ENCODE measurements around the gene SLC27A3.

SLC27A3 gene

GRCh38 chr1:153783233-153784190 lies 8.3 kb downstream of the SLC27A3 start:
- peak; percentile 83 for DNase-seq

DNA sequence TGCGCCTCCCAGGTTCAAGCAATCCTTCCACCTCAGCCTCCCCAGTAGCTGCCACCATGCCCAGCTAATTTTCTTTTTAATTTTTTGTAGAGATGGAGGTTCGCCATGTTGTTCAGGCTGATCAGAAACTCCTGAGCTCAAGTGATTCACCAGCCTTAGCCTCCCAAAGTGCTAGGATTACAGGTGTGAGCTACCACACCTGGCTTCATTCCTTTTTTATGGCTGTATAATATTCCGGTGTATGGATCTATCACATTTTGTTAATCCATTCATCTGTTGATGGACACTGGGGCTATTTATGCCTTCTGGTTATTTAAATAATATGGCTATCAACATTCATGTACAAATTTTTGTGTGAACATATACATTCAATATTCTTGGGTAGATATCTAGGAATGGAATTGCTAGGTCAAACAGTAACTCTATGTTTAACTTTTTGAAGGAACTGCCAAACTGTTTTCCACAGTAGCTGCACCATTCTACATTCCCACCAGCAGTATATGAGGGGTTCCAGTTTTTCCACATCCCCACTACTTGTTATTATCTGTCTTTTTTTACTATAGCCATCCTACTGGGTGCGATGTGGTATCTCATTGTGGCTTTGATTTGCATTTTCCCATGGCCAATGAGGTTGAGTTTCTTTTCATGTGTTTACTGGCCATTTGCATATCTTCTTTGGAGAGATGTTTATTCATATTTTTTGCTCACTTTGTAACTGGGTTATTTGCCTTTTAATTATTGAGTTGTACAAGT lies 11.0 kb downstream of the SLC27A3 start:
- DNase-seq, result no peak

DNA sequence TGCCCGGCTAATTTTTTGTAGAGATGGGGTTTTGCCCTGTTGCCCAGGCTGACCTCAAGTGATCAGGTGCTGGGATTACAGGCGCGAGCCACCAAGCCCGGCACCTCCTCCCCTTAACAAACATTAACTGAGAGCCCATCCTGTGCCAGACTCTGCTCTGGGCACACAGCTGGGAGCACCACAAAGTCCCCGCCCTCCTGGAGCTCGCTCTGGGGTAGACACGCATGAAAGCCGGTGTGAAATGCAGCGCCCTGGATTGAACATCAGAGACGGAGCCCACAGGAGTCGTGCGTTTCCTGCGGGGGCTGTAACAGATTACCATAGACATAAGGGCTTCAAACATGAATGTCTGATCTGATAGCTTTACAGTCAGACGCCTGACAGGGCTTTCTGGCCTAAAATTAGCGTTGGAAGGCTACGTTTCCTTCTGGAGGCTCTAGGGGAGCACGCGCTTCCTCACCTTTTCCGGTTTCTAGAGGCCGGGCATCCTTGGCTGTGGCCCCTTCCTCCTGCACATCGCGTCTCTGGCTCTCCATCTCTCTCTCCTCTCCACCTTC lies 14.3 kb downstream of the SLC27A3 start:
- DNase-seq, result no peak

GRCh38 chr1:153790313-153790965 lies 15.2 kb downstream of the SLC27A3 start:
- no peak for DNase-seq

GRCh38 chr1:153790966-153791647 lies 15.9 kb downstream of the SLC27A3 start:
- peak; percentile 76 for DNase-seq

- no peak for DNase-seq
Measured at GRCh38 chr1:153791648-153792253, 16.5 kb downstream of the SLC27A3 start.

DNA sequence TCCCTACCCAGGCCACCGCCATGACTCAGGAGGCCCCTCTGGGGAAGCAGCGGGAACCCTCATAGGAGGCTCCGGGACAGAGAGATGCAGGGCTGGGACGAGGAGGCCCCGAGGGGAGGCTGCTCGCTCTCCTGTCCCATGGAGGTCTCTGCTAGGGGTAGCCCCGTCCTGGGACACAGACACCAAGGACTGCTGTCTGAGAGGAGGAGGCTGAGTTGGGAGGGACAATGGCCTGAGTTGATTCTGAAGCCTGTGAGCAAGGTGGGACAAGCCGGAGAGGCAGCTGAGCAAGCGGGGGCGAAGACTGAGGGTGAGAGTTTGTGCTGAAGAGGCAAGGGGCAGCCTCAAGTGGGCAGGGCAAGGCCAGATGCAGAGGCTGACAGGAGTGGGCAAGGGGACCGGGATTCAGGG lies 17.4 kb downstream of the SLC27A3 start:
- no peak for DNase-seq

DNA sequence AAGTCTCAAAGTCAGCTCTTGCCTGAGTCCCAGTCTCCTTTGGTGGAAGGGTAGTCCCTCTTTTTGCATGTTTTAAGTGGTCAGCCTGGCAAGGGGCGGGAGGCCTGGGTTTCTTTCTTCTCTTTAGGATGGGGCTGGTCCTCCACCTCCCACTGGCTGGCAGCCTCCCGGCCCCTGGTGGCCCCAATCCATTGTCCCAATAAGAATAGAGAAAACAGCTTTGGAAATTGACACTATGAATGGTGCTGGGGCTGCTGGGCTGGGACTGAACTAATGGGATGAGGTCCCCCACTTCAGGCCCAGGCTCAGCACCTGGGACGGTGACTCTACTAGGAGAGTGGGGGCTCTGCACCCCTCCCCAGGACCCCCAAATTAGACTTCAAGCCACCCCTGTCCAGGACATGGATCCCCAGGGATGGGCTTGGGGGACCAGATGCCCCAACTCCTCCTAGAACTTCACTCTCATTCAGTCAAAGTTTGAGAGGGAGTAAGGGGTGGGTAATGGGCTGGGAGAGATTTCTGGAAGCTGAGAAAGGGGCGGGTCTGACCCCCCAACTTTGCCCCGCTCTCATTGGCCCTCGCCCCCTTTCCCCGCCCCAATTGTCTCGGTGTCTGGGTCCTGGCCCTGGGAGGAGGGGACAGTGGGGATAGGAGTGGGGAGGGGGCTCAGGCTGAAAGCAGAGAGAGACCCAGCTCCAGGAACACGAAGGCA lies 18.2 kb downstream of the SLC27A3 start:
- no peak for DNase-seq

GRCh38 chr1:153793973-153794615 lies 18.9 kb downstream of the SLC27A3 start:
- DNase-seq, result no peak

GRCh38 chr1:153794624-153795329 lies 19.6 kb downstream of the SLC27A3 start:
- no peak for DNase-seq

GRCh38 chr1:153795330-153795837 lies 20.2 kb downstream of the SLC27A3 start:
- no peak for DNase-seq

- DNase-seq, result no peak
Measured at GRCh38 chr1:153795934-153796785, 21.0 kb downstream of the SLC27A3 start.

- peak; percentile 28 for DNase-seq
Measured at GRCh38 chr1:153796786-153797659, 21.8 kb downstream of the SLC27A3 start.

- DNase-seq, result no peak
Measured at GRCh38 chr1:153798468-153798780, 23.2 kb downstream of the SLC27A3 start.

DNA sequence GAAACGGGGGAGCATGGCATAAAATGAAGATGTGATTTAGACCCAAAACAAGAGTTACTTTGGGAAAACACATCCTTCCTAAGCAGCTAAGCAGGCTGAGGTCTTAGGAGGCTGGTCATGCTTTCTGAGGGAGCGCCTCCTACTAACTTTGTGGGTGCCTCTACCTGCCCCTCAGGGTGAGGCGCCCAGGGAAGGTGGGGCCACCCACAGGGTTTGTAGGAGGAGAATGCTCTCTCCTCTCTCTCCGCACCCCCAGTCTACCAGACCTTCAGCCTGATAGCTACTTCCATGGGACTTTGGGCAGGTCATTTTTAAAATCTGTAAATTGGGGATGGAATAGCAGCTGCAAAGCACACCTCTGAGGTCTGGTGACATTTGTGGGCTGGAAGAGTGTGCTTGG lies 23.8 kb downstream of the SLC27A3 start:
- no peak for DNase-seq

GRCh38 chr1:153799566-153800465 lies 24.6 kb downstream of the SLC27A3 start:
- DNase-seq, result no peak

- no peak for DNase-seq
Measured at GRCh38 chr1:153800516-153800915, 25.3 kb downstream of the SLC27A3 start.

All from amniotic stem cell (primary cell).